Activated CD4-positive, alpha-beta T cell treated with anti-CD3 and anti-CD28 coated beads, Interleukin-2, amount 10 ng/mL, durations not matched to agents 7 days and 5 days (primary cell): ENCODE data around the gene PLEKHM2. TPM values are rescaled to one million over a fixed set of nuclear protein-coding genes. Genes with fewer than 3 reads are reported as not detected.
A peak's percentile ranks its signal among the peaks of the same experiment; 100 is the strongest.
"Not testable (repeated sequence)": the region's sequence is repeated elsewhere in the genome, so short reads cannot be mapped to it uniquely, and the experiment has no call there.

ENCODE experiments used
- CTCF ChIA-PET: fragments of 350-600 bp; sonication (Branson Sonifier 250); formaldehyde crosslinking; loops from one replicate; lab custom pipeline; 2021; ENCODE audit warnings: antibody characterized with exemption; lab: Charles Lee
- POLR2A ChIA-PET: fragments of 350-600 bp; sonication (Branson Sonifier 250); formaldehyde crosslinking; loops from one replicate; lab custom pipeline; 2021; ENCODE audit warnings: antibody characterized with exemption; lab: Charles Lee
- DNase-seq: peaks from one replicate; pipeline ENCODE4 v3.0.0-alpha.2; 2020
- H3K27ac Mint-ChIP-seq: one replicate; pipeline ENCODE4 v1.8.0; 2021; ENCODE audit warnings: mild to moderate bottlenecking, moderate library complexity, mixed read lengths
- H3K27me3 Mint-ChIP-seq: one replicate; pipeline ENCODE4 v1.8.0; 2021; ENCODE audit warnings: mixed read lengths
- H3K36me3 Mint-ChIP-seq: one replicate; pipeline ENCODE4 v1.8.0; 2021; ENCODE audit warnings: low read depth, mixed read lengths
- H3K4me1 Mint-ChIP-seq: one replicate; pipeline ENCODE4 v1.8.0; 2021; ENCODE audit warnings: mixed read lengths
- H3K4me3 Mint-ChIP-seq: one replicate; pipeline ENCODE4 v1.8.0; 2021; ENCODE audit warnings: mild to moderate bottlenecking, moderate library complexity, mixed read lengths
- H3K9me3 Mint-ChIP-seq: one replicate; pipeline ENCODE4 v1.8.0; 2021; ENCODE audit warnings: mixed read lengths
- total RNA-seq, 2 experiments: library from RNA; stranded (reverse); gene quantifications; one replicate each; pipeline ENCODE4 v1.2.3, GENCODE V29; 2021

Gene PLEKHM2
- total RNA-seq, 2 experiments from 2014 or later = 52.7 to 56.0 TPM

DNA sequence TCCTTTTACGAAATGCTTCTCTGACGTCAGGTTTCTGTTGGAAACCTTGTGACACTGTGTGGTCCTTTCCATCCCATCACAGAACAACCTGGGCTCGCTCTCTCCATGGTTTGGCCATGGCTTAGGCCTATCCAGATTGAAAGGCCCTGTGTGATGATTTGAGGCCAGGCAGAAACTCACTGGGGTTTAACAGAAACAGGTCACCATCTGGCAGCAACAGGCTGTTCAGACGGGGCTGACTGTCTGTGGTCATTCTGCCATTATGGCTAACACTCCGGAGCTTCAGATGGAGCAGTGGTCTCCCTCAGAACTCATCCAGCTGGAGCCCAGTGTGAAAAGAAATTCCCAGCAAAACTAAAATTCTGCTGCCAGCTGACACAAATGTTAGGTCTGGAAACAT lies 9.3 kb downstream of the PLEKHM2 start:
- Mint-ChIP-seq H3K36me3 (peaks cover 21% of the 10 kb centered on the region), H3K27me3 (no peaks in the 10 kb centered on the region), H3K4me3 (no peak overlapping the region), H3K9me3 (no peaks in the 10 kb centered on the region), H3K4me1 (peaks cover 33% of the 10 kb centered on the region), H3K27ac (no peak overlapping the region)
- DNase-seq = no peak
- CTCF ChIA-PET = interaction anchor here (0.8 kb wide), 2 partner anchors 9 to 366 kb away, joined by 3 to 5 read pairs; no protein-coding TSS in a partner anchor
- POLR2A ChIA-PET = no interaction called here

DNA sequence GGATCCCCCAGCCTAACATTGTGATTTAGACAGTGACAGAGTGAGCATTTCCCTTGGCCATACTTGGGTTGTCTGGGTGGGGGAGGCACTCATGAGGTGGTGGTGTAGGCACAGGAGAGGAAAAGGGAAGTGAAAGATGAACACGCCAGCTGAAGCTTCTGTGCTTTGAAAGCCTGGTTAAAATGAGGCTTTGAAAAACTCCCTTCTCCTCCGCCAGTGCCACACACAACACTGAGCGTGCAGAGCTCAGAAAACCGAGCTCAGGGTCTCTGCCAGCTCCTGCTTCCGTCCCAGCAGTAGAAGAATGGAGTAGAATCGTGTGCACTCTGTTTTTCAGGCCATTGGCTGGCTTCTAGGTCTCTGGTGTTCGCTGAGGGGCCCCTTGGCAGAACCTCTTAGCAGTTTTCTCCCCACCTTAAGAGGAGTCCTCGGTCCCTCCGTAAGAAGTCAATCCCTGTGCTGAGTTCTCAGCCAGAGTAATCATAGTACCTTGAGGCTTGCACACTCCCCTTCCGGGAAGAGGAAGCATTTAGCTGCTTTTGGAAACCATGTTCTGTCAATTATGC lies 12.9 kb downstream of the PLEKHM2 start:
- ChIA-PET CTCF (interaction anchor here (0.6 to 2.0 kb wide), 7 partner anchors 12 to 611 kb away, joined by 3 to 7 read pairs (median 5); no protein-coding TSS in a partner anchor), POLR2A (interaction anchor here (0.8 to 2.0 kb wide), 2 partner anchors 12 to 18 kb away, joined by 5 to 9 read pairs; partner anchors contain the start of gene PLEKHM2)
- Mint-ChIP-seq H3K4me1 (peaks cover 35% of the 10 kb centered on the region), H3K27me3 (no peaks in the 10 kb centered on the region), H3K9me3 (no peaks in the 10 kb centered on the region), H3K4me3 (peak overlapping the region; percentile 72), H3K27ac (peak overlapping the region; percentile 97), H3K36me3 (peaks cover 20% of the 10 kb centered on the region)
- DNase-seq = peak; percentile 67

DNA sequence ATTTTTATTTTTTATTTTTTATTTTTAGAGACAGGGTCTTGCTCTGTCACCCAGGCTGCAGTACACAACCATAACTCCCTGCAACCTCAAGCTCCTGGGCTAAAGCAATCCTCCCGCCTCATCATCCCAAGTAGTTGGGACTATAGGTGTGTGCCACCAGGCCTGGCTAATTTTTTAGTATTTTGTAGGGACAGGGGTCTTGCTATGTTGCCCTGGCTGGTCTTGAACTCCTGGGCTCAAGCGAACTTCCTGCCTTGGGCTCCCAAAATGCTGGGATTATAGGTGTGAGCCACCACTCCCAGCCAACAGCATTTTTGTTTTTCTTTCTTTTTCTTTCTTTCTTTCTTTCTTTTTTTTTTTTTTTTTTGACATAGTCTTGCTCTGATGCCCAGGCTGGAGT lies 14.1 kb downstream of the PLEKHM2 start:
- Mint-ChIP-seq H3K4me3 (peak overlapping the region; percentile 27), H3K9me3 (no peaks in the 10 kb centered on the region), H3K27me3 (no peaks in the 10 kb centered on the region), H3K36me3 (peaks cover 20% of the 10 kb centered on the region), H3K27ac (peak overlapping the region; percentile 72), H3K4me1 (peaks cover 35% of the 10 kb centered on the region)
- ChIA-PET CTCF (interaction anchor here (1.5 kb wide), 1 partner anchor 33 kb away, joined by 5 read pairs; no protein-coding TSS in a partner anchor), POLR2A (interaction anchor here (2.0 kb wide), 1 partner anchor 13 kb away, joined by 9 read pairs; the partner anchor contains the start of gene PLEKHM2)
- no peak for DNase-seq

DNA sequence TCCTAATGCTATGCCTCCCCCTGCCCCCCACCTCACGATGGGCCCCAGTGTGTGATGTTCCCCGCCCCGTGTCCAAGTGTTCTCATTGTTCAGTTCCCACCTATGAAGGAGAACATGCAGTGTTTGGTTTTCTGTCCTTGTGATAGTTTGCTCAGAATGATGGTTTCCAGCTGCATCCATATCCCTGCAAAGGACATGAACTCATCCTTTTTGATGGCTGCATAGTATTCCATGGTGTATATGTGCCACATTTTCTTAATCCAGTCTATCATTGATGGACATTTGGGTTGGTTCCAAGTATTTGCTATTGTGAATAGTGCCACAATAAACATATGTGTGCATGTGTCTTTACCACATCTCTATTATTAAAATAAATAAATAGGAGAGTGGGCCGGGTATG lies 15.2 kb downstream of the PLEKHM2 start:
- H3K27ac Mint-ChIP-seq, H3K9me3 Mint-ChIP-seq, H3K4me3 Mint-ChIP-seq, CTCF ChIA-PET, DNase-seq, POLR2A ChIA-PET, H3K27me3 Mint-ChIP-seq: not testable (repeated sequence)
- H3K36me3 Mint-ChIP-seq = peaks cover 19% of the 10 kb centered on the region
- peaks cover 34% of the 10 kb centered on the region for H3K4me1 Mint-ChIP-seq

DNA sequence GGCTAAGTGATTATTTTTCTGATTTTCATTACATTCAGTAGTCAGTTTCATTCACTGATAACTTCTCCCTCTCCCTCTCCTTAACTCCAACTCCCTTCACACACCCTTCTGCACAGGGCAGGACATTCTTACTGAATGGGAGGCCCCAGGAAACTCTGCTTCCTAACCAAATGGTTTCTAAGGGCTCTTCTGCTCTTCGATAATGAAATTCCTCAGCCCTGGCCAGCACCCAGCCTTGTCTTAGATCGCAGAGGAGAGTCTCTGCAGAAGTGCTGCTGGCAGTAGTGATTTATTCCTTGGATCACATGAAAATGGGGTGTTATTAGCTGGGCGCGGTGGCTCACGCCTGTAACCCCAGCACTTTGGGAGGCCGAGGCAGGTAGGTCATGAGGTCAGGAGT lies 16.4 kb downstream of the PLEKHM2 start:
- H3K36me3 Mint-ChIP-seq = peaks cover 13% of the 10 kb centered on the region
- peaks cover 27% of the 10 kb centered on the region for H3K4me1 Mint-ChIP-seq
- ChIA-PET CTCF (interaction anchor here (0.7 to 1.6 kb wide), 2 partner anchors 17 to 62 kb away, joined by 4 to 6 read pairs; no protein-coding TSS in a partner anchor), POLR2A (no interaction called here)
- DNase-seq = no peak
- peak overlapping the region; percentile 33 for H3K27ac Mint-ChIP-seq
- H3K27me3 Mint-ChIP-seq = no peaks in the 10 kb centered on the region
- H3K9me3 Mint-ChIP-seq = no peaks in the 10 kb centered on the region
- H3K4me3 Mint-ChIP-seq = no peak overlapping the region

DNA sequence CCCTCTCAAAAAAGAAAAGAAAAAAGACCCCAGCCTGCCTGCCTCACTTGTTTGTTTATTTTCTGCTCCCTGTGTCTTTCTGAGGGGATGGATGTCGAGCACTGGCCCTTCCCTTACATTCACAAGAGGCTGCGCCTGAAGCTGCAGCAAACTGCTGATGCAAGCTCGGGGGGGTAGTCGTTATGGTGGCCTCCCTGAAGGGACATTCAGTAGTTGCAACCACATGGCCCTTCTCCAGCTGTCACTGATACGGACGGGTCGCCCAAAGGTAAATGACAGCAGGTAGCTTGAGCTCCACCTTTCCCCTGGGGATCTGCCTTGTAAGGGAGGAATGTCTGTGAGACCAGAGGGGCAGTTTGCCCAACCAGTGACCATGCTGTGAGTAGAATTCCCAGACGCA lies 17.7 kb downstream of the PLEKHM2 start:
- Mint-ChIP-seq H3K9me3 (no peaks in the 10 kb centered on the region), H3K27me3 (no peaks in the 10 kb centered on the region), H3K36me3 (peaks cover 13% of the 10 kb centered on the region), H3K4me1 (peaks cover 23% of the 10 kb centered on the region), H3K27ac (no peak overlapping the region), H3K4me3 (no peak overlapping the region)
- no peak for DNase-seq
- POLR2A ChIA-PET = interaction anchor here (0.6 kb wide), 1 partner anchor 26 kb away, joined by 3 read pairs; no protein-coding TSS in a partner anchor
- CTCF ChIA-PET = interaction anchor here (0.7 to 1.6 kb wide), 2 partner anchors 16 to 148 kb away, joined by 3 to 4 read pairs; no protein-coding TSS in a partner anchor

DNA sequence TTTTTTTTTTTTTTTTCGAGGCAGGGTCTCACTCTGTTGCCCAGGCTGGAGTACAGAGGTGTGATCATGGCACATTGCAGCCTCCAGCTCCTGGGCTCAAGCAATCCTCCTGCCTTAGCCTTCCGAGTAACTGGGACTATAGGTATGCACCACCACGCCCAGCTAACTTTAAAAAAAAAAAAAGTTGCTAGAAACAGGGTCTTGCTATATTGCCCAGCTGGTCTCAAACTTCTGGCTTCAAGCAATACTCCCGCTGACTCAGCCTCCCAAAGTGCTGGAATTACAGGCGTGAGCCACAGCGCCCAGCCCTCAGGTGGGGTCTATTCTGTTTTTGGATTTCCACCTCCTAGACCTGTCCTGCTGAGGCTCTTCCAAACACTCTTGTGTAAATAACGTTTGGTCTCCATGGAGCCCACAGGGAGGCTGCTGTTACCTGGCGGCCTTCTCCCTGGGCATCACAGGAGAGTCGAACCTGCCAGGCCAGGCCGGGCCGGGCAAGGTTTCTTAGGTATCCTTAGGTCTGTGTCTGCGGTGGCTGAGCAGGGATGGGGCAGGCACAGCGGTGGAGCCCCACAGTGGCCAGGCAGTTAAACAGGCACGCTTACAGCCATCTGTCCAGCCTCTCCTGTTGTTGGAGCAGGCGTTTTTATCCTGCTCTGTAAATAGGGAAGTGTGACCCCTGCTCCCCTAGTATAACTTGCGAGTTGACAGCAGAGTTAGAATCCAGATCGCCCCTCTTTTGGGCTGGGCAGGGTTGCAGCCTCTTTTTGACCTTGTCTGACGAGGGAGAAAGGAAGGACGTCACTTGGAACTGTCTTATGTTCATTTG lies 18.8 kb downstream of the PLEKHM2 start:
- ChIA-PET POLR2A (no interaction called here), CTCF (interaction anchor here (0.6 to 1.2 kb wide), 3 partner anchors 9 to 119 kb away, joined by 3 to 4 read pairs (median 3); no protein-coding TSS in a partner anchor)
- Mint-ChIP-seq H3K27me3 (no peaks in the 10 kb centered on the region), H3K9me3 (no peaks in the 10 kb centered on the region), H3K36me3 (peaks cover 13% of the 10 kb centered on the region), H3K4me1 (peaks cover 14% of the 10 kb centered on the region), H3K4me3 (no peak overlapping the region), H3K27ac (no peak overlapping the region)
- no peak for DNase-seq

DNA sequence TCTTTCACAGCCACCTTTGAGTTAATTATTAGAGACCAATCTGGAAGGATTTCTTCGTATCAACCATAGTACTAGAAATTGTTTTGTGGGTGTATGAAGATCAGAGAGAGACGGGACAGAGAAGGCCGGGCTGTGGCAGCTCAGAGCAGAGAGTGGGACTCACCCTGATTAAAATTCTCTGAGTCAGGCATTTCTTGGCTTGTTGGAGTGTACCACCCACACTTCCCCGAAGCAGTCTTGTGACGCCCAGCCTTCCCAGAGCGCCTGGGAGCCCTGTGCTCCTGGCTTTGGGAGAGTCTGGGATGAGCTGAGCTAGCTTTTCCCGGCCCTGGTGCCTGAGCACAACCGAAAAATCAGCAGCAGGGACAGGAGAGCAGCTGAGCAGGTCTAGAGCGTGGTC lies 19.4 kb downstream of the PLEKHM2 start:
- H3K4me3 Mint-ChIP-seq = no peak overlapping the region
- no peaks in the 10 kb centered on the region for H3K9me3 Mint-ChIP-seq
- peaks cover 10% of the 10 kb centered on the region for H3K4me1 Mint-ChIP-seq
- POLR2A ChIA-PET = no interaction called here
- peaks cover 13% of the 10 kb centered on the region for H3K36me3 Mint-ChIP-seq
- H3K27me3 Mint-ChIP-seq = no peaks in the 10 kb centered on the region
- CTCF ChIA-PET = interaction anchor here (1.2 kb wide), 1 partner anchor 12 kb away, joined by 4 read pairs; no protein-coding TSS in a partner anchor
- no peak for DNase-seq
- H3K27ac Mint-ChIP-seq = no peak overlapping the region

DNA sequence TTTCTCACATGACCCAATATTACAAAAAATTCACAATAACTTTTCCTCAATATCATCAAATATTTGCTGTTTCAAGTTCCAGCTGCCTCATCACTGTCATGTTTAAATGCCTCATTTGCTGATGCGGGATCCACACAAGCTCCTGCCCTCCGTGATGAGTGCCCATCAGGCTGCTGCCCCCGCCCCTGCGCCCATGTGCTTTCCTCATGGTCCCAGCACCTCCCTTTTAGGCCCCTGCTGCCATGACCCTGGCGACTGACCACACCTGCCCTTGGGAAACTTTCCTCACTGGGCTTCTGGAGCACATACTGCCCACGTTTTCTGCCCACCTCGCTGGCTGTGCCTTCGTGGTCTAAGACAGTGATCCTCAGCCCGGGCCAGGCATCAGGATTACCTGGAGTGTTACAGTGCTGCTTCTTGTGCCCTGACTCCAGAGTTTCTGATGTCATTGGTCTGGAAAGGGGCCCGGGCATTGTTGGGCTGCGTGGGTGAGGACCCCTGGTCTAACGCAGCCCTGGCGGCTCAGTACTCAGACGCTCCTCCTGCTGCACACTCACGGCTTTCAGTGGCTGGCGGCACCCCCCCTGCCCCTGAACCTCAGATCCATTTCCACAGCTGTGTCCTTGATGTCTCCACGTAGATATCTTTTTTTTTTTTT lies 20.5 kb downstream of the PLEKHM2 start:
- Mint-ChIP-seq H3K9me3 (no peaks in the 10 kb centered on the region), H3K4me1 (peaks cover 3% of the 10 kb centered on the region), H3K4me3 (no peak overlapping the region), H3K36me3 (peaks cover 6% of the 10 kb centered on the region), H3K27me3 (no peaks in the 10 kb centered on the region), H3K27ac (no peak overlapping the region)
- CTCF ChIA-PET = interaction anchor here (0.6 to 1.2 kb wide), 2 partner anchors 13 to 17 kb away, joined by 4 read pairs; no protein-coding TSS in a partner anchor
- POLR2A ChIA-PET = no interaction called here
- DNase-seq = no peak

DNA sequence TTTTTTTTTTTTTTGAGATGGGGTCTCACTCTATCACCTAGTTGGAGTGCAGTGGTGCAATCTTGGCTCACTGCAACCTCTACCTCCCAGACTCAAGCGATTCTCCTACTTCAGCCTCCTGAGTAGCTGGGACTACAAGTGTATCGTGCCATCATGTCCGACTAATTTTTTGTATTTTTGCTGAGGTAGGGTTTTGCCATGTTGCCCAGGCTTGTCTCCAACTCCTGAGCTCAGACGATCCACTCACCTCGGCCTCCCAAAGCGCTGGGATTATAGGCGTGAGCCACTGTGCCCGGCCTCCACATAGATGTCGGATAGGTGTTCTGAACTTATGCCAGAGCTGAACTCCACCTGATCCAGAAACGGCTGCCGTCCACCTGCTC lies 21.1 kb downstream of the PLEKHM2 start:
- Mint-ChIP-seq H3K4me1 (peaks cover 3% of the 10 kb centered on the region), H3K4me3 (no peak overlapping the region), H3K9me3 (no peaks in the 10 kb centered on the region), H3K27me3 (no peaks in the 10 kb centered on the region), H3K27ac (no peak overlapping the region), H3K36me3 (peaks cover 6% of the 10 kb centered on the region)
- ChIA-PET CTCF (interaction anchor here (0.6 to 1.0 kb wide), 3 partner anchors 14 to 416 kb away, joined by 3 to 4 read pairs (median 3); no protein-coding TSS in a partner anchor), POLR2A (no interaction called here)
- DNase-seq = no peak

DNA sequence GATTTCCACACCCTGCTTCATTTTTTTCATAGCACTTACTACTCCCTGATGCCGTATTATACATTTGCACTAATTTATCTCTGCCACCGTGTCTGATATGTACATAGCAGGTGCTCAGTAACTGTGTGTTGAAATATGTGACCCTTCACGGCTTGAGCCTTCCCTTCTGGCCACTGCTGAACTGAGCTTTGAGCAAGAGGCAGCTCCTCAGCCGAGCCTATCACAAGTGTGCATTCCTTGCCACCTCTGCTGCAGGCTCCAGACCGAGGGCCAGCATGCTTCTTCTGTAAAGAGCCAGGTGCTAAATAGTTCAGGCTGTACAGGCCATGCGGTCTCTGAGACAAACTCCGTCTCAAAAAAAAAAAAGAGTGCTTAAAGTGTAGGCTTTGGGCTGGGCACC lies 22.6 kb downstream of the PLEKHM2 start:
- POLR2A ChIA-PET = no interaction called here

DNA sequence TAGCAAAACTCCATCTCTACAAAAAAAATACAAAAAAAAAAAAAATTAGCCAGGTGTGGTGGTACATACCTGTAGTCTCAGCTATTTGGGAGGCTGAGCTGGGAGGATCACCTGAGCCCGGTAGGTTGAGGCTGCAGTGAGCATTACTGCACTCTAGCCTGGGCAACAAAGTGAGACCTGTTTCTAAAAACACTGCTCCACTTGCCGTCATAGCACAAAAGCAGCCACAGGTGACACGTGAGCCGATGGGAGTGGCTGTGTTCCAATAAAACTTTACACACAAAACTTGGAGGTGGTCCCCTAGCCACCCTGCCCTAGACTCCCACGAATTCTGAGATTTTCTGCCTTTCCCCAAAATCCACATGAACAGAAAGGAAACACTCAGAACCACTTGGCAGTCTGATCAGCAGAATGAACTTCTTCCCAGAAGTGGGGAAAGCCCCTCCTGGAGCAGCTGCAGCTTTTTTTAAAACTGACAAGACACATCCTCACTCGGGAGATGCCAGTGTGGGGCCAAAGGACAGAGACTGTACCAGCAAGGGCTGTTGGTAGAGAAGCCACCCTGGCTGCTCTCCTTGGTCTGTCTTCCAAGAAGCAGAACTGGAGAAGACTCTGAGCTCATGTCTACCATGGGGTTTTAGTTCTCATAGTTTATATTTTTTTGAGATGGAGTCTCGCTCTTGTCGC lies 23.3 kb downstream of the PLEKHM2 start:
- no peaks in the 10 kb centered on the region for H3K27me3 Mint-ChIP-seq
- ChIA-PET POLR2A (no interaction called here), CTCF (interaction anchor here (0.6 to 1.7 kb wide), 5 partner anchors 31 to 128 kb away, joined by 3 to 5 read pairs (median 5); no protein-coding TSS in a partner anchor)
- no peak for DNase-seq
- H3K4me1 Mint-ChIP-seq = peaks cover 5% of the 10 kb centered on the region
- H3K36me3 Mint-ChIP-seq = peaks cover 6% of the 10 kb centered on the region
- no peak overlapping the region for H3K4me3 Mint-ChIP-seq
- no peaks in the 10 kb centered on the region for H3K9me3 Mint-ChIP-seq
- H3K27ac Mint-ChIP-seq = no peak overlapping the region

More for the DNA sequence above, 22.6 kb downstream of the PLEKHM2 start:
- Mint-ChIP-seq H3K4me3 (no peak overlapping the region), H3K27me3 (no peaks in the 10 kb centered on the region), H3K4me1 (peaks cover 5% of the 10 kb centered on the region), H3K9me3 (no peaks in the 10 kb centered on the region), H3K27ac (no peak overlapping the region), H3K36me3 (peaks cover 6% of the 10 kb centered on the region)
- CTCF ChIA-PET = interaction anchor here (0.6 to 1.7 kb wide), 3 partner anchors 31 to 49 kb away, joined by 3 to 5 read pairs (median 5); no protein-coding TSS in a partner anchor
- no peak for DNase-seq
